Gastroesophageal sphincter (tissue), 4 donors: ENCODE data around the gene TTLL13. TPM values are rescaled to one million over a fixed set of nuclear protein-coding genes. Genes with fewer than 3 reads are reported as not detected.
"Not testable (repeated sequence)": the region's sequence is repeated elsewhere in the genome, so short reads cannot be mapped to it uniquely, and the experiment has no call there.

ENCODE experiments used
- ATAC-seq: fragments of 150-250 bp; one replicate; pipeline ENCODE4 v1.9.1; 2016; ENCODE audit warnings: mild to moderate bottlenecking, moderate library complexity
- H3K27ac ChIP-seq, 4 donors: fragments of 200-600 bp; sonication (generic) in 3 of 4; 1 replicate in 3 of 4; 2 replicates in 1 of 4; pipeline ENCODE4 v1.5.1; 2016 to 2019
- H3K27me3 ChIP-seq: fragments of 200-600 bp; sonication (generic); one replicate; pipeline ENCODE4 v1.5.1; 2019
- H3K36me3 ChIP-seq, 2 donors: fragments of 200-600 bp; sonication (generic); one replicate each; pipeline ENCODE4 v1.5.1; 2019; ENCODE audit warnings: control low read depth in 1 of 2
- H3K4me1 ChIP-seq, 3 donors: fragments of 200-600 bp; sonication (generic); 1 replicate in 2 of 3; 2 replicates in 1 of 3; pipeline ENCODE4 v1.5.1; 2016 to 2019; ENCODE audit warnings: control low read depth in 2 of 3
- H3K4me3 ChIP-seq, 2 donors: fragments of 200-600 bp; sonication (generic); one replicate each; pipeline ENCODE4 v1.5.1; 2019; ENCODE audit warnings: mild to moderate bottlenecking in 1 of 2, moderate library complexity in 1 of 2
- H3K9me3 ChIP-seq, 3 donors: fragments of 200-600 bp; sonication (generic); one replicate each; pipeline ENCODE4 v1.5.1; 2017 to 2019; ENCODE audit warnings: control low read depth in 2 of 3
- EP300 ChIP-seq: sonication (generic); formaldehyde crosslinking; IDR thresholded peaks from one replicate; pipeline ENCODE4 v1.6.1; 2017; ENCODE audit warnings: antibody characterized with exemption, mild to moderate bottlenecking
- POLR2A ChIP-seq, 2 donors: fragments of 450-650 bp; IDR thresholded peaks; one replicate each; pipeline ENCODE4 v1.6.1; 2017; ENCODE audit warnings: antibody characterized with exemption in 2 of 2, mild to moderate bottlenecking in 2 of 2, moderate library complexity in 1 of 2
- POLR2AphosphoS5 ChIP-seq: sonication (generic); formaldehyde crosslinking; IDR thresholded peaks from one replicate; pipeline ENCODE4 v1.6.1; 2017; ENCODE audit warnings: antibody characterized with exemption
- WGBS, 2 donors: methylation state at CpG; one replicate each; pipeline ENCODE4 v1.1.5; 2018; ENCODE audit warnings: low coverage in 1 of 2; 5-methylcytosine and 5-hydroxymethylcytosine counted together
- total RNA-seq, 4 donors: library from RNA; depleted of rRNA; stranded (reverse); fragments of >200 nt; gene quantifications; one replicate each; pipeline ENCODE4 v1.1.0, GENCODE V29; 2016
- TF ChIP-seq, protein P1 (sequence below), 4 experiments: fragments of 200-600 bp in 2 of 4; fragments of 450-650 bp in 2 of 4; sonication (generic) in 1 of 4; IDR thresholded peaks; one replicate each; pipeline ENCODE4 v1.5.1; 2017 to 2019; ENCODE audit warnings: antibody characterized with exemption in 4 of 4, mild to moderate bottlenecking in 2 of 4, moderate library complexity in 2 of 4

TTLL13 gene
- total RNA-seq, 4 donors from 2014 or later: 0.54 TPM; not detected in 3

GRCh38 chr15:90300988-90301706, 51.8 kb downstream of the TTLL13 start:
- Histone ChIP-seq H3K9me3 (no peaks in the 10 kb centered on the region), H3K27ac (peak overlapping the region in 2 of 4 donors; percentile 2 to 16)

GRCh38 chr15:90301707-90302300, 52.4 kb downstream of the TTLL13 start:
- peaks cover 0 to 9% (median 6%) of the 10 kb centered on the region in 3 donors for H3K4me1 ChIP-seq
- TF ChIP-seq, protein P1, sequence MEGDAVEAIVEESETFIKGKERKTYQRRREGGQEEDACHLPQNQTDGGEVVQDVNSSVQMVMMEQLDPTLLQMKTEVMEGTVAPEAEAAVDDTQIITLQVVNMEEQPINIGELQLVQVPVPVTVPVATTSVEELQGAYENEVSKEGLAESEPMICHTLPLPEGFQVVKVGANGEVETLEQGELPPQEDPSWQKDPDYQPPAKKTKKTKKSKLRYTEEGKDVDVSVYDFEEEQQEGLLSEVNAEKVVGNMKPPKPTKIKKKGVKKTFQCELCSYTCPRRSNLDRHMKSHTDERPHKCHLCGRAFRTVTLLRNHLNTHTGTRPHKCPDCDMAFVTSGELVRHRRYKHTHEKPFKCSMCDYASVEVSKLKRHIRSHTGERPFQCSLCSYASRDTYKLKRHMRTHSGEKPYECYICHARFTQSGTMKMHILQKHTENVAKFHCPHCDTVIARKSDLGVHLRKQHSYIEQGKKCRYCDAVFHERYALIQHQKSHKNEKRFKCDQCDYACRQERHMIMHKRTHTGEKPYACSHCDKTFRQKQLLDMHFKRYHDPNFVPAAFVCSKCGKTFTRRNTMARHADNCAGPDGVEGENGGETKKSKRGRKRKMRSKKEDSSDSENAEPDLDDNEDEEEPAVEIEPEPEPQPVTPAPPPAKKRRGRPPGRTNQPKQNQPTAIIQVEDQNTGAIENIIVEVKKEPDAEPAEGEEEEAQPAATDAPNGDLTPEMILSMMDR (IDR thresholded peaks at IDR 0.05): no peak
- TF ChIP-seq POLR2AphosphoS5 (no peak), EP300 (no peak), POLR2A (IDR thresholded peaks at IDR 0.05) (no peak)
- H3K27ac ChIP-seq: peak overlapping the region in 2 of 4 donors; percentile 2 to 16
- H3K36me3 ChIP-seq: no peaks in the 10 kb centered on the region
- 65 to 80% methylated on average over 1 to 6 of the region's 8 CpGs for WGBS, 2 donors
- no peaks in the 10 kb centered on the region for H3K9me3 ChIP-seq
- H3K27me3 ChIP-seq: no peaks in the 10 kb centered on the region
- H3K4me3 ChIP-seq: no peak overlapping the region
- ATAC-seq: no peak

More at GRCh38 chr15:90300988-90301706, 51.8 kb downstream of the TTLL13 start:
- TF ChIP-seq, protein P1 (IDR thresholded peaks at IDR 0.05): peak; percentile 37 to 66 (median 56)
- no peak for TF ChIP-seq POLR2A (IDR thresholded peaks at IDR 0.05)
- no peak for TF ChIP-seq POLR2AphosphoS5
- Histone ChIP-seq H3K4me3 (no peak overlapping the region), H3K27me3 (no peaks in the 10 kb centered on the region), H3K4me1 (peaks cover 0 to 9% (median 6%) of the 10 kb centered on the region in 3 donors), H3K36me3 (no peaks in the 10 kb centered on the region)
- WGBS, 2 donors: 54 to 80% methylated on average over 1 to 3 of the region's 21 CpGs
- ATAC-seq: peak; percentile 25

DNA sequence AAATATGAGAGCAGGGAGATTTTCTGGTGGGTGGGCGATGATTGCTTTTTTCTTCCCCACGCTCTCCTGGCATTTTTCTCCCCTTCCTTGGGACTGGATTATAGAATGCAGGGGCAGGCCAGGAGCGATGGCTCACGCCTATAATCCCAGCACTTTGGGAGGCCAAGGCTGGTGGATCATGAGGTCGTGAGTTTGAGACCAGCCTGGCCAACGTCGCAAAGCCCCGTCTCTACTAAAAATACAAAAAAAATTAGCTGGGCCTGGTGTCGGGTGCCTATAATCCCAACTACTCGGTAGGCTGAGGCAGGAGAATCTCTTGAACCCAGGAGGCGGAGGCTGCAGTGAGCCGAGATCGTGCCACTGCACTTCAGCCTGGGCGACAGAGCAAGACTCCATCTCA, 56.0 kb downstream of the TTLL13 start:
- WGBS, 2 donors: 92% methylated on average over 13 of the region's 14 CpGs; no CpG with 5 or more reads in 1 of the 2 donors
- H3K4me3 ChIP-seq, ATAC-seq: not testable (repeated sequence)

GRCh38 chr15:90305932-90306331, 56.6 kb downstream of the TTLL13 start:
- no peak overlapping the region for H3K27ac ChIP-seq
- no peaks in the 10 kb centered on the region for H3K36me3 ChIP-seq
- no peak overlapping the region for H3K4me3 ChIP-seq
- no peak for TF ChIP-seq EP300
- TF ChIP-seq POLR2A (IDR thresholded peaks at IDR 0.05): no peak
- TF ChIP-seq, protein P1 (IDR thresholded peaks at IDR 0.05): no peak
- TF ChIP-seq POLR2AphosphoS5: no peak
- no peaks in the 10 kb centered on the region for H3K27me3 ChIP-seq
- no peaks in the 10 kb centered on the region for H3K9me3 ChIP-seq
- ATAC-seq: no peak
- 79 to 81% methylated on average over 3 of the region's 3 CpGs for WGBS, 2 donors
- peaks cover 0 to 8% (median 6%) of the 10 kb centered on the region in 3 donors for H3K4me1 ChIP-seq

More for the DNA sequence above, 56.0 kb downstream of the TTLL13 start:
- H3K27ac ChIP-seq, H3K36me3 ChIP-seq, H3K9me3 ChIP-seq, H3K4me1 ChIP-seq, H3K27me3 ChIP-seq: not testable (repeated sequence)

- no peaks in the 10 kb centered on the region for H3K36me3 ChIP-seq
- no peak overlapping the region for H3K27ac ChIP-seq
- TF ChIP-seq POLR2AphosphoS5: no peak
- TF ChIP-seq, protein P1 (IDR thresholded peaks at IDR 0.05): no peak
- no peak for TF ChIP-seq EP300
- TF ChIP-seq POLR2A (IDR thresholded peaks at IDR 0.05): no peak
- H3K27me3 ChIP-seq: no peaks in the 10 kb centered on the region
- no peaks in the 10 kb centered on the region for H3K9me3 ChIP-seq
- ATAC-seq: no peak
- H3K4me1 ChIP-seq: peaks cover 0 to 1% (median under 1%) of the 10 kb centered on the region in 3 donors
- 45 to 46% methylated on average over 5 to 6 of the region's 6 CpGs for WGBS, 2 donors
- no peak overlapping the region for H3K4me3 ChIP-seq
Measured at GRCh38 chr15:90306560-90306959, 57.2 kb downstream of the TTLL13 start.
